ENCODE measurements around the gene TMEM271. TPM values are rescaled to one million over a fixed set of nuclear protein-coding genes. Genes with fewer than 3 reads are reported as not detected.

TMEM271 gene
- total and polyA plus RNA-seq, 4 donors, result not detected

DNA sequence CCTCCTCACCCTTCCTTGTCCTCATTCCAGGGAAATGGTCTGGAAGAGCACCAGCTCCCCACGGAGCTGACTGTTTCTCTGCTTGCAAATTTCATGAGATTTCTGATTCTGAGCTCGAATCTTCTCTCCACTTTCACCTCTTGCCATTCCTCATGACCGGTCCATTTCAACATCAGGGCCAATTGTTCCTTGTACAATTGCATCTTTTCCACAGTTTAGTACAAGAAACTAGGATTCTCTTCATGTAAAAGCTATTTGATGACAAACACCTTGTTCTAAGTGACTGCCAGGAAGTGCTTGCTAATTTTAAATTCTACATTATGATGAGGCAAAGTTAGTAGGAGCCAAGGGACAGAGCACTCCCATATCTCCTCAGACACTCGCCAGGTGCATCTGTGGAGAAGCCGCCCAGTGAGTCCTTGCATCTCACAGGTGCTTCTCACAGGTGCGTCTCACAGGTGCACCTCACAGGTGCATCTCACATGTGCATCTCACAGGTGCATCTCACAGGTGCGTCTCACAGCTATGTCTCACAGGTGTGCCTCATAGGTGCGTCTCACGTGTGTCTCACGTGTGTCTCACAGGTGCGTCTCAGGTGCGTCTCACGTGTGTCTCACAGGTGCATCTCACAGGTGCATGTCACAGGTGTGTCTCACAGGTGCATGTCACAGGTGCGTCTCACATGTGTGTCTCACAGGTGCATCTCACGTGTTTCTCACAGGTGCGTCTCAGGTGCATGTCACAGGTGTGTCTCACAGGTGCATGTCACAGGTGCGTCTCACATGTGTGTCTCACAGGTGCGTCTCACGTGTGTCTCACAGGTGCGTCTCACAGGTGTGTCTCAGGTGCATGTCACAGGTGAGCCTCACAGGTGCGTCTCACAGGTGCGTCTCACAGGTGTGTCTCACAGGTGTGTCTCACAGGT, 46.2 kb upstream of the TMEM271 start:
- Histone ChIP-seq H3K4me1 (ENCODE audit: control insufficient read depth in 4 of 4, insufficient read depth in 4 of 4, low read length in 3 of 4) (no peaks in the 10 kb centered on the region), H3K27ac (ENCODE audit: low read depth in 1 of 2, low read length in 2 of 2) (no peak overlapping the region), H3K9me3 (ENCODE audit: control insufficient read depth in 4 of 4, low read length in 3 of 4) (peaks cover 0 to 2% (median 0%) of the 10 kb centered on the region in 4 donors), H3K27me3 (ENCODE audit: control insufficient read depth in 4 of 4, insufficient read depth in 4 of 4, low read length in 3 of 4) (no peaks in the 10 kb centered on the region), H3K4me3 (ENCODE audit: low read depth in 1 of 3, low read length in 3 of 3) (no peak overlapping the region), H3K36me3 (ENCODE audit: control insufficient read depth in 4 of 4, insufficient read depth in 3 of 4, low read depth in 1 of 4, low read length in 3 of 4) (no peaks in the 10 kb centered on the region), H3K9ac (ENCODE audit: low read depth in 1 of 2, low read length in 2 of 2) (no peak overlapping the region)
- WGBS, result 89% methylated on average over 22 of the region's 22 CpGs
- no peak for DNase-seq (ENCODE audit: low spot score)
- TF ChIP-seq, protein P1, sequence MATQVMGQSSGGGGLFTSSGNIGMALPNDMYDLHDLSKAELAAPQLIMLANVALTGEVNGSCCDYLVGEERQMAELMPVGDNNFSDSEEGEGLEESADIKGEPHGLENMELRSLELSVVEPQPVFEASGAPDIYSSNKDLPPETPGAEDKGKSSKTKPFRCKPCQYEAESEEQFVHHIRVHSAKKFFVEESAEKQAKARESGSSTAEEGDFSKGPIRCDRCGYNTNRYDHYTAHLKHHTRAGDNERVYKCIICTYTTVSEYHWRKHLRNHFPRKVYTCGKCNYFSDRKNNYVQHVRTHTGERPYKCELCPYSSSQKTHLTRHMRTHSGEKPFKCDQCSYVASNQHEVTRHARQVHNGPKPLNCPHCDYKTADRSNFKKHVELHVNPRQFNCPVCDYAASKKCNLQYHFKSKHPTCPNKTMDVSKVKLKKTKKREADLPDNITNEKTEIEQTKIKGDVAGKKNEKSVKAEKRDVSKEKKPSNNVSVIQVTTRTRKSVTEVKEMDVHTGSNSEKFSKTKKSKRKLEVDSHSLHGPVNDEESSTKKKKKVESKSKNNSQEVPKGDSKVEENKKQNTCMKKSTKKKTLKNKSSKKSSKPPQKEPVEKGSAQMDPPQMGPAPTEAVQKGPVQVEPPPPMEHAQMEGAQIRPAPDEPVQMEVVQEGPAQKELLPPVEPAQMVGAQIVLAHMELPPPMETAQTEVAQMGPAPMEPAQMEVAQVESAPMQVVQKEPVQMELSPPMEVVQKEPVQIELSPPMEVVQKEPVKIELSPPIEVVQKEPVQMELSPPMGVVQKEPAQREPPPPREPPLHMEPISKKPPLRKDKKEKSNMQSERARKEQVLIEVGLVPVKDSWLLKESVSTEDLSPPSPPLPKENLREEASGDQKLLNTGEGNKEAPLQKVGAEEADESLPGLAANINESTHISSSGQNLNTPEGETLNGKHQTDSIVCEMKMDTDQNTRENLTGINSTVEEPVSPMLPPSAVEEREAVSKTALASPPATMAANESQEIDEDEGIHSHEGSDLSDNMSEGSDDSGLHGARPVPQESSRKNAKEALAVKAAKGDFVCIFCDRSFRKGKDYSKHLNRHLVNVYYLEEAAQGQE (IDR thresholded peaks at IDR 0.05), result no peak
- TF ChIP-seq FOXA2 (IDR thresholded peaks at IDR 0.05) (no peak), FOXA1 (IDR thresholded peaks at IDR 0.05) (no peak), HNF4G (IDR thresholded peaks at IDR 0.05) (no peak), SP1 (IDR thresholded peaks at IDR 0.05) (no peak)
- TF ChIP-seq, protein P2, sequence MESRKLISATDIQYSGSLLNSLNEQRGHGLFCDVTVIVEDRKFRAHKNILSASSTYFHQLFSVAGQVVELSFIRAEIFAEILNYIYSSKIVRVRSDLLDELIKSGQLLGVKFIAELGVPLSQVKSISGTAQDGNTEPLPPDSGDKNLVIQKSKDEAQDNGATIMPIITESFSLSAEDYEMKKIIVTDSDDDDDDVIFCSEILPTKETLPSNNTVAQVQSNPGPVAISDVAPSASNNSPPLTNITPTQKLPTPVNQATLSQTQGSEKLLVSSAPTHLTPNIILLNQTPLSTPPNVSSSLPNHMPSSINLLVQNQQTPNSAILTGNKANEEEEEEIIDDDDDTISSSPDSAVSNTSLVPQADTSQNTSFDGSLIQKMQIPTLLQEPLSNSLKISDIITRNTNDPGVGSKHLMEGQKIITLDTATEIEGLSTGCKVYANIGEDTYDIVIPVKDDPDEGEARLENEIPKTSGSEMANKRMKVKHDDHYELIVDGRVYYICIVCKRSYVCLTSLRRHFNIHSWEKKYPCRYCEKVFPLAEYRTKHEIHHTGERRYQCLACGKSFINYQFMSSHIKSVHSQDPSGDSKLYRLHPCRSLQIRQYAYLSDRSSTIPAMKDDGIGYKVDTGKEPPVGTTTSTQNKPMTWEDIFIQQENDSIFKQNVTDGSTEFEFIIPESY (IDR thresholded peaks at IDR 0.05), result no peak

DNA sequence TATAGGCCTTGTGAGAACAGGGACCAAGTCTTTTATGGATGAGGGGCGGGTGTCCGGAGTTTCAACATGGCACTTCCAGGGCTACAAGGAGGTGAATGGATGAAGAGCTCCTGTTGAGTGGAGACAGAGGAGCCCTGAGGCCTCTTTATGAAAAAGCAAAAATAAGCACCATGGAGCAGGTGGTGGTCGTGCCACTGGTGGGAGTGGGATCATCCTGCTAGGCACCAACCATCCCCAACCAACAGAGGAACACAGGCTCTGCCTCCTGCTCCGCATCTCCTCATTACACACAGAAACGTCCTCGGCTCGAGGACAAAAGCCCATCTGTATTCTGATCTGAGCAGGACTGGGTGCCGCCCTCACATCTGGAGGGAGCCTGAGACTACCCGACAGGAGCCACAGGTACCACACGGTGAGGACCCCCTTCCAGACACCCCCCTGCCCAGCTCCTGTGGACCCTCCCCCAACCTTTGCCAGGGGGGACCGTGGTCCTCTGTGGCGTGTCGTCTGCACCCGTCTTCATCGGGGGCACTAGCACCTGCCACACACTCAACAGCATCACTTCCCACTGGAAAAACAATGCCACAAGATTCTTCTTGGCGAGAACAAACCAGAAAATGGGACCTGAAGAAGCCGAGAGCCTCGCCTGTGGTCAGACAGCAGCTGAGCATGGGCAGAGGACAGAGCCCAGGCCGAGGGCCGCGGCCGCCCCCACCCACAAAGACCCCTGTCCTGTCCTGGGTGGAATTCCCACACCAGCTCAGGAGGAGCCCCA, 45.4 kb upstream of the TMEM271 start:
- Histone ChIP-seq H3K4me1 (ENCODE audit: control insufficient read depth in 4 of 4, insufficient read depth in 4 of 4, low read length in 3 of 4) (no peaks in the 10 kb centered on the region), H3K9me3 (ENCODE audit: control insufficient read depth in 4 of 4, low read length in 3 of 4) (peaks cover 0 to 2% (median 0%) of the 10 kb centered on the region in 4 donors), H3K27ac (ENCODE audit: low read depth in 1 of 2, low read length in 2 of 2) (no peak overlapping the region), H3K4me3 (ENCODE audit: low read depth in 1 of 3, low read length in 3 of 3) (no peak overlapping the region), H3K27me3 (ENCODE audit: control insufficient read depth in 4 of 4, insufficient read depth in 4 of 4, low read length in 3 of 4) (no peaks in the 10 kb centered on the region), H3K36me3 (ENCODE audit: control insufficient read depth in 4 of 4, insufficient read depth in 3 of 4, low read depth in 1 of 4, low read length in 3 of 4) (no peaks in the 10 kb centered on the region), H3K9ac (ENCODE audit: low read depth in 1 of 2, low read length in 2 of 2) (no peak overlapping the region)
- 81% methylated on average over 22 of the region's 22 CpGs for WGBS
- TF ChIP-seq NR2F2 (IDR thresholded peaks at IDR 0.05) (no peak), JUND (IDR thresholded peaks at IDR 0.05) (no peak), EGR1 (IDR thresholded peaks at IDR 0.05; ENCODE audit: low read depth in 2 of 2) (no peak)
- TF ChIP-seq, protein P3, sequence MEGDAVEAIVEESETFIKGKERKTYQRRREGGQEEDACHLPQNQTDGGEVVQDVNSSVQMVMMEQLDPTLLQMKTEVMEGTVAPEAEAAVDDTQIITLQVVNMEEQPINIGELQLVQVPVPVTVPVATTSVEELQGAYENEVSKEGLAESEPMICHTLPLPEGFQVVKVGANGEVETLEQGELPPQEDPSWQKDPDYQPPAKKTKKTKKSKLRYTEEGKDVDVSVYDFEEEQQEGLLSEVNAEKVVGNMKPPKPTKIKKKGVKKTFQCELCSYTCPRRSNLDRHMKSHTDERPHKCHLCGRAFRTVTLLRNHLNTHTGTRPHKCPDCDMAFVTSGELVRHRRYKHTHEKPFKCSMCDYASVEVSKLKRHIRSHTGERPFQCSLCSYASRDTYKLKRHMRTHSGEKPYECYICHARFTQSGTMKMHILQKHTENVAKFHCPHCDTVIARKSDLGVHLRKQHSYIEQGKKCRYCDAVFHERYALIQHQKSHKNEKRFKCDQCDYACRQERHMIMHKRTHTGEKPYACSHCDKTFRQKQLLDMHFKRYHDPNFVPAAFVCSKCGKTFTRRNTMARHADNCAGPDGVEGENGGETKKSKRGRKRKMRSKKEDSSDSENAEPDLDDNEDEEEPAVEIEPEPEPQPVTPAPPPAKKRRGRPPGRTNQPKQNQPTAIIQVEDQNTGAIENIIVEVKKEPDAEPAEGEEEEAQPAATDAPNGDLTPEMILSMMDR (IDR thresholded peaks at IDR 0.05; ENCODE audit: low read depth, low read length, missing input control), result no peak
- no peak for DNase-seq (ENCODE audit: low spot score)

Measured in liver (tissue), 9 donors.